Panc1 (cell line): ENCODE results near the gene IRX4. TPM values are rescaled to one million over a fixed set of nuclear protein-coding genes. Genes with fewer than 3 reads are reported as not detected.

ENCODE experiments used
- ATAC-seq: fragments of 200-7000 bp; cut with Tn5 transposase; 2 replicates; pipeline ENCODE4 v1.9.1; 2020; ENCODE audit warnings: mild to moderate bottlenecking, moderate library complexity
- BruUV-seq: library from RNA; stranded (reverse); fragments of 400-500 nt; replicated peaks from 2 replicates; lab custom pipeline; 2021; lab: Mats Ljungman, UMichigan
- CTCF ChIA-PET: fragments of 300-600 bp; sonication (Branson Sonifier 250); formaldehyde crosslinking; loops from one replicate; lab custom pipeline; 2022; ENCODE audit warnings: antibody characterized with exemption; lab: Charles Lee
- POLR2A ChIA-PET: fragments of 300-600 bp; sonication (Branson Sonifier 250); formaldehyde crosslinking; loops from one replicate; lab custom pipeline; 2022; ENCODE audit warnings: antibody characterized with exemption; lab: Charles Lee
- DNase-seq: peaks from one replicate; pipeline ENCODE4 v3.0.0-alpha.2; 2010; ENCODE audit warnings: low read depth, low spot score
- H3K27ac ChIP-seq: 2 replicates; pipeline ENCODE4 v1.5.1; 2011; ENCODE audit warnings: mild to moderate bottlenecking, low read length, inconsistent platforms
- H3K27me3 ChIP-seq: fragments of 200-500 bp; sonication (Bioruptor generic); 2 replicates; pipeline ENCODE4 v1.6.0; 2014; ENCODE audit warnings: low read length, inconsistent platforms; ENCODE audit not compliant: control insufficient read depth, insufficient read depth
- H3K36me3 ChIP-seq: fragments of 200-500 bp; sonication (Bioruptor generic); 2 replicates; pipeline ENCODE4 v1.5.1; 2014; ENCODE audit warnings: inconsistent platforms, mild to moderate bottlenecking, low read length, moderate library complexity; ENCODE audit not compliant: control insufficient read depth, insufficient read depth
- H3K4me1 ChIP-seq: 2 replicates; pipeline ENCODE4 v1.5.1; 2011; ENCODE audit warnings: inconsistent platforms, mild to moderate bottlenecking, low read length, moderate library complexity; ENCODE audit not compliant: control insufficient read depth, insufficient read depth
- H3K4me3 ChIP-seq, 2 experiments: 2 replicates each; pipeline ENCODE4 v1.5.1; 2011 to 2012; ENCODE audit warnings: low read depth in 2 of 2, low read length in 2 of 2, mild to moderate bottlenecking in 2 of 2, inconsistent platforms in 1 of 2, moderate library complexity in 1 of 2
- H3K9me3 ChIP-seq: fragments of 200-500 bp; sonication (Bioruptor generic); 2 replicates; pipeline ENCODE4 v1.5.1; 2014; ENCODE audit warnings: low read depth, mild to moderate bottlenecking, inconsistent platforms, low read length, moderate library complexity; ENCODE audit not compliant: control insufficient read depth, insufficient read depth
- CTCF ChIP-seq: fragments of 450-650 bp; IDR thresholded peaks from 2 replicates; pipeline ENCODE4 v1.5.1; 2017; ENCODE audit warnings: mild to moderate bottlenecking
- POLR2AphosphoS5 ChIP-seq: IDR thresholded peaks from 2 replicates; pipeline ENCODE4 v1.6.1; 2012; ENCODE audit warnings: mild to moderate bottlenecking, low read depth, low read length, moderate library complexity
- REST ChIP-seq, 2 experiments: IDR thresholded peaks; 2 replicates each; pipeline ENCODE4 v1.6.1; 2011 to 2012; ENCODE audit warnings: low read depth in 2 of 2, control low read depth in 1 of 2, low read length in 1 of 2, mild to moderate bottlenecking in 1 of 2, moderate library complexity in 1 of 2; ENCODE audit not compliant: insufficient read depth in 1 of 2
- SIN3A ChIP-seq: IDR thresholded peaks from 2 replicates; pipeline ENCODE4 v1.6.1; 2012; ENCODE audit warnings: low read depth, mild to moderate bottlenecking, low read length, moderate library complexity, borderline replicate concordance; ENCODE audit not compliant: insufficient read depth
- TCF7L2 ChIP-seq: IDR thresholded peaks from 2 replicates; pipeline ENCODE4 v1.6.1; 2011; ENCODE audit warnings: mild to moderate bottlenecking, low read depth, low read length, inconsistent platforms
- in situ Hi-C: cut with HindIII; loops from 2 replicates; pipeline ENCODE4 v1.10.0; 2016; ENCODE audit warnings: low sequenced_read_pairs, low pct_unique_long_range_greater_than_20kb
- intact Hi-C: fragments of 100-400 bp; cut with micrococcal nuclease; formaldehyde crosslinking; loops from one replicate; pipeline ENCODE4 v1.10.0; 2022; ENCODE audit not compliant: unreplicated experiment
- total RNA-seq: library from RNA; stranded (reverse); gene quantifications from one replicate; pipeline ENCODE4 v1.2.1, GENCODE V29; 2021; ENCODE audit not compliant: unreplicated experiment

Gene IRX4
- total RNA-seq, 1 experiment from 2014 or later, result 0.18 TPM

- Histone ChIP-seq H3K36me3 (no peaks in the 10 kb centered on the region), H3K27me3 (peaks cover 2% of the 10 kb centered on the region; the same call in 1 of the 2 replicates), H3K4me1 (no peaks in the 10 kb centered on the region), H3K4me3 (no peak overlapping the region), H3K9me3 (no peaks in the 10 kb centered on the region), H3K27ac (no peak overlapping the region)
- no peak for DNase-seq
- POLR2A ChIA-PET, result no interaction called here
- in situ Hi-C loops (no loop called here), intact Hi-C loops (no loop called here)
- TF ChIP-seq REST (IDR thresholded peaks at IDR 0.05; ENCODE audit: insufficient read depth in 1 of 2, low read depth in 2 of 2, low read length in 1 of 2), result no peak
- no peak for TF ChIP-seq TCF7L2
- no peak for TF ChIP-seq CTCF
- TF ChIP-seq SIN3A, result no peak
- TF ChIP-seq POLR2AphosphoS5, result no peak
- no TSS peak for BruUV-seq
- CTCF ChIA-PET, result no interaction called here
- no peak for ATAC-seq
Measured at GRCh38 chr5:1929108-1929991, 46.6 kb upstream of the IRX4 start.

GRCh38 chr5:1926471-1927341, 44.0 kb upstream of the IRX4 start:
- ATAC-seq (no peak), DNase-seq (no peak)
- no TSS peak for BruUV-seq
- peaks cover 2% of the 10 kb centered on the region; the same call in 1 of the 2 replicates for H3K27me3 ChIP-seq
- in situ Hi-C loops, result no loop called here
- intact Hi-C loops, result no loop called here
- CTCF ChIA-PET, result no interaction called here
- no peaks in the 10 kb centered on the region for H3K36me3 ChIP-seq
- H3K4me1 ChIP-seq, result no peaks in the 10 kb centered on the region
- H3K4me3 ChIP-seq, result no peak overlapping the region
- TF ChIP-seq CTCF, result no peak
- TF ChIP-seq SIN3A, result no peak
- TF ChIP-seq TCF7L2, result no peak
- TF ChIP-seq POLR2AphosphoS5, result no peak
- no peak for TF ChIP-seq REST (IDR thresholded peaks at IDR 0.05; ENCODE audit: insufficient read depth in 1 of 2, low read depth in 2 of 2, low read length in 1 of 2)
- POLR2A ChIA-PET, result no interaction called here
- H3K27ac ChIP-seq, result no peak overlapping the region
- no peaks in the 10 kb centered on the region for H3K9me3 ChIP-seq
